ENCODE results near the gene TRIM45. TPM values are rescaled to one million over a fixed set of nuclear protein-coding genes. Genes with fewer than 3 reads are reported as not detected.

The TRIM45 gene
- total RNA-seq, 1 donor from 2014 or later = 3.0 TPM

GRCh38 chr1:117066367-117066766 is 55.2 kb downstream of the TRIM45 start:
- DNase-seq (ENCODE audit: extremely low read depth, low read depth, low spot score) = no peak

- DNase-seq (ENCODE audit: extremely low read depth, low read depth, low spot score) = no peak
Observed at GRCh38 chr1:117061986-117062415, 59.5 kb downstream of the TRIM45 start.

Other genes starting within 250 kb of the TRIM45 start
- gene PTGFRN, start 211.8 kb downstream of the TRIM45 start, total RNA-seq = 86.9 and 92.3 TPM in 2 replicates
- 0.06 and 0.24 TPM in 2 replicates for gene CD101, start 120.0 kb downstream of the TRIM45 start, total RNA-seq
- gene TTF2, start 61.4 kb downstream of the TRIM45 start, total RNA-seq = 9.1 and 20.8 TPM in 2 replicates
- gene VTCN1, start 89.2 kb upstream of the TRIM45 start, total RNA-seq = not detected in 2 replicates
- 28.9 and 32.1 TPM in 2 replicates for gene MAN1A2, start 245.7 kb upstream of the TRIM45 start, total RNA-seq